ENCODE data around the gene SLC19A2.

DNA sequence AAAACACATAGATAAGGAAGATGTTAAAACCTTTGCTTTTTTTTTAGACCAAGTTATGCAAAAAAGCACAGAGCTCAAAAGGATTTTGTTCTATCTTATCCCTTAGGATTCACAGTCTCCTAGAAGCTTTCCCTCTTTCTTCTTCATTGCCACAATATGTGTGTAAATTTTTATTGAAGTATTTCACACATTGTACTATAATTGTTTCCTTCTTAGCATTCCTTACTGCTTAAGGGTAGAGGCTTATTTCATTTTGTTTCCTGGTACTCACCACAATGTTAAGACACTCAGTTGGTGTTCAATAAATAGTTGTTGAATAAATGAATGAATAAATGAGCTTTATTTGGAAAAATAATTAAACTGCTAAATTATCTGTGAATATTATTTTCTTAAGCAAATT is 29.9 kb upstream of the SLC19A2 start:
- no peak for TF ChIP-seq CTCF (conservative IDR thresholded peaks at IDR 0.05; ENCODE audit: low read length)
- TF ChIP-seq EZH2phosphoT487 (IDR thresholded peaks at IDR 0.05; ENCODE audit: borderline replicate concordance) = no peak

All from Loucy (cell line).